ENCODE measurements around the gene SAFB.
A peak's percentile ranks its signal among the peaks of the same experiment; 100 is the strongest.

Gene SAFB

GRCh38 chr19:5678071-5678718 is 55.3 kb downstream of the SAFB start:
- FAIRE-seq (no peak), DNase-seq (ENCODE audit: insufficient read length, low spot score) (no peak)
- TF ChIP-seq SPI1 (IDR thresholded peaks at IDR 0.05; ENCODE audit: low read depth, low read length) (no peak), POU2F2 (IDR thresholded peaks at IDR 0.05; ENCODE audit: low read depth, low read length) (no peak), PAX5 (IDR thresholded peaks at IDR 0.05; ENCODE audit: insufficient read depth, low read length, severe bottlenecking) (no peak), POLR2AphosphoS5 (IDR thresholded peaks at IDR 0.05; ENCODE audit: low read depth, low read length) (no peak), POLR2A (IDR thresholded peaks at IDR 0.05; ENCODE audit: low read depth, low read length) (no peak), TAF1 (IDR thresholded peaks at IDR 0.05; ENCODE audit: low read depth, low read length) (no peak)

GRCh38 chr19:5679289-5680083 is 56.6 kb downstream of the SAFB start:
- FAIRE-seq = no peak
- no peak for DNase-seq (ENCODE audit: insufficient read length, low spot score)
- TF ChIP-seq SPI1 (IDR thresholded peaks at IDR 0.05; ENCODE audit: low read depth, low read length) (no peak), POU2F2 (IDR thresholded peaks at IDR 0.05; ENCODE audit: low read depth, low read length) (no peak), POLR2AphosphoS5 (IDR thresholded peaks at IDR 0.05; ENCODE audit: low read depth, low read length) (no peak), POLR2A (IDR thresholded peaks at IDR 0.05; ENCODE audit: low read depth, low read length) (no peak), TAF1 (IDR thresholded peaks at IDR 0.05; ENCODE audit: low read depth, low read length) (no peak), PAX5 (IDR thresholded peaks at IDR 0.05; ENCODE audit: insufficient read depth, low read length, severe bottlenecking) (no peak)

GRCh38 chr19:5680084-5680436 is 57.2 kb downstream of the SAFB start:
- TF ChIP-seq POLR2AphosphoS5 (IDR thresholded peaks at IDR 0.05; ENCODE audit: low read depth, low read length) (no peak), PAX5 (IDR thresholded peaks at IDR 0.05; ENCODE audit: insufficient read depth, low read length, severe bottlenecking) (no peak), TAF1 (IDR thresholded peaks at IDR 0.05; ENCODE audit: low read depth, low read length) (no peak), POLR2A (IDR thresholded peaks at IDR 0.05; ENCODE audit: low read depth, low read length) (no peak), SPI1 (IDR thresholded peaks at IDR 0.05; ENCODE audit: low read depth, low read length) (no peak), POU2F2 (IDR thresholded peaks at IDR 0.05; ENCODE audit: low read depth, low read length) (no peak)
- no peak for DNase-seq (ENCODE audit: insufficient read length, low spot score)
- FAIRE-seq = no peak

- FAIRE-seq (peak; percentile 99), DNase-seq (ENCODE audit: insufficient read length, low spot score) (peak; percentile 98)
- TF ChIP-seq POU2F2 (IDR thresholded peaks at IDR 0.05; ENCODE audit: low read depth, low read length) (peak; percentile 43; the same call in 1 of the 2 replicates), POLR2A (IDR thresholded peaks at IDR 0.05; ENCODE audit: low read depth, low read length) (peak; percentile 82), SPI1 (IDR thresholded peaks at IDR 0.05; ENCODE audit: low read depth, low read length) (no peak), TAF1 (IDR thresholded peaks at IDR 0.05; ENCODE audit: low read depth, low read length) (peak; percentile 33; the same call in 1 of the 2 replicates)
These were observed 57.8 kb downstream of the SAFB start, which contains the start of the genes HSD11B1L and MICOS13 for GRCh38 chr19:5680437-5681368. HSD11B1L (plus strand) TSS chr19:5681027; CDS start chr19:5684833, 3,806 bp downstream. MICOS13 (minus strand) TSS chr19:5680516; CDS start chr19:5680486, 30 bp downstream.

GRCh38 chr19:5681391-5682106 is 58.7 kb downstream of the SAFB start:
- DNase-seq (ENCODE audit: insufficient read length, low spot score) (no peak), FAIRE-seq (no peak)
- no peak for TF ChIP-seq PAX5 (IDR thresholded peaks at IDR 0.05; ENCODE audit: insufficient read depth, low read length, severe bottlenecking)
- no peak for TF ChIP-seq POLR2A (IDR thresholded peaks at IDR 0.05; ENCODE audit: low read depth, low read length)
- TF ChIP-seq TAF1 (IDR thresholded peaks at IDR 0.05; ENCODE audit: low read depth, low read length) = no peak

- no peak for FAIRE-seq
- TF ChIP-seq TAF1 (IDR thresholded peaks at IDR 0.05; ENCODE audit: low read depth, low read length) = no peak
- no peak for TF ChIP-seq PAX5 (IDR thresholded peaks at IDR 0.05; ENCODE audit: insufficient read depth, low read length, severe bottlenecking)
- TF ChIP-seq POLR2AphosphoS5 (IDR thresholded peaks at IDR 0.05; ENCODE audit: low read depth, low read length) = no peak
- no peak for TF ChIP-seq POU2F2 (IDR thresholded peaks at IDR 0.05; ENCODE audit: low read depth, low read length)
- no peak for TF ChIP-seq SPI1 (IDR thresholded peaks at IDR 0.05; ENCODE audit: low read depth, low read length)
- TF ChIP-seq POLR2A (IDR thresholded peaks at IDR 0.05; ENCODE audit: low read depth, low read length) = no peak
These were observed 59.2 kb downstream of the SAFB start for GRCh38 chr19:5682107-5682482.

GRCh38 chr19:5683177-5683886 is 60.4 kb downstream of the SAFB start:
- FAIRE-seq = no peak
- DNase-seq (ENCODE audit: insufficient read length, low spot score) = no peak
- TF ChIP-seq TAF1 (IDR thresholded peaks at IDR 0.05; ENCODE audit: low read depth, low read length) (no peak), POLR2AphosphoS5 (IDR thresholded peaks at IDR 0.05; ENCODE audit: low read depth, low read length) (no peak), POLR2A (IDR thresholded peaks at IDR 0.05; ENCODE audit: low read depth, low read length) (no peak), POU2F2 (IDR thresholded peaks at IDR 0.05; ENCODE audit: low read depth, low read length) (no peak), SPI1 (IDR thresholded peaks at IDR 0.05; ENCODE audit: low read depth, low read length) (no peak), PAX5 (IDR thresholded peaks at IDR 0.05; ENCODE audit: insufficient read depth, low read length, severe bottlenecking) (no peak)

More at GRCh38 chr19:5682107-5682482, 59.2 kb downstream of the SAFB start:
- no peak for DNase-seq (ENCODE audit: insufficient read length, low spot score)

All from GM12891 (cell line).